K562 (cell line): ENCODE results near the gene LRP2. TPM values are rescaled to one million over a fixed set of nuclear protein-coding genes. Genes with fewer than 3 reads are reported as not detected.

ENCODE experiments used
- ATAC-seq: fragments of 200-7000 bp; cut with Tn5 transposase; 3 replicates; pipeline ENCODE4 v1.9.1; 2020; ENCODE audit warnings: moderate library complexity
- BruUV-seq: library from RNA; stranded (reverse); fragments of 400-500 nt; replicated peaks from 2 replicates; lab custom pipeline; 2021; lab: Mats Ljungman, UMichigan
- CTCF ChIA-PET: fragments of 300-600 bp; formaldehyde crosslinking; extraction: SDS; loops from one replicate; lab custom pipeline; 2021; ENCODE audit warnings: low intra/inter-chr PET ratio; lab: Yijun Ruan, JAX
- POLR2A ChIA-PET: fragments of 300-600, 350-650 bp; sonication (Branson Sonifier 250); formaldehyde crosslinking; extraction: SDS; loops from one replicate; lab custom pipeline; 2021; ENCODE audit warnings: antibody characterized with exemption, inconsistent platforms; lab: Yijun Ruan, JAX
- DNase-seq, 4 experiments: peaks; one replicate each; pipeline versions ENCODE4 v3.0.0 to v3.0.0-alpha.2; 2011 to 2018; ENCODE audit warnings: low spot score in 3 of 4, mixed read lengths in 3 of 4; ENCODE audit errors: extremely low read depth in 1 of 4
- FAIRE-seq: peaks from 2 replicates; lab custom pipeline; 2011; peaks lifted over from hg19 to GRCh38; lab: Jason Lieb, UNC
- H2AFZ ChIP-seq: 2 replicates; pipeline ENCODE4 v1.6.0; 2011; ENCODE audit warnings: low read depth, low read length, control low read depth, inconsistent platforms
- H3K27ac ChIP-seq: fragments of 200-600 bp; 3 replicates; pipeline ENCODE4 v1.8.0; 2011; ENCODE audit warnings: low read depth, mild to moderate bottlenecking, control low read depth, inconsistent platforms, low read length, moderate library complexity, mixed read lengths; ENCODE audit errors: extremely low read depth
- H3K27me3 ChIP-seq, 2 experiments: fragments of 300-600 bp in 1 of 2; 2 replicates in 1 of 2; 3 replicates in 1 of 2; pipeline versions ENCODE4 v1.6.0 to v1.8.0; 2011; ENCODE audit warnings: inconsistent platforms in 2 of 2, low read length in 2 of 2, mild to moderate bottlenecking in 1 of 2, mixed read lengths in 1 of 2, moderate library complexity in 1 of 2; ENCODE audit not compliant: control insufficient read depth in 2 of 2, insufficient read depth in 2 of 2
- H3K36me3 ChIP-seq: fragments of 300-600 bp; 3 replicates; pipeline ENCODE4 v1.8.0; 2011; ENCODE audit warnings: mild to moderate bottlenecking, low read length, inconsistent platforms; ENCODE audit not compliant: control insufficient read depth, insufficient read depth
- H3K4me1 ChIP-seq, 2 experiments: fragments of 200-600 bp in 1 of 2; replicated peaks in 1 of 2; 2 replicates in 1 of 2; 3 replicates in 1 of 2; pipeline versions ENCODE4 v1.5.1 to v1.8.0; 2011; ENCODE audit warnings: inconsistent platforms in 2 of 2, low read length in 2 of 2, mild to moderate bottlenecking in 1 of 2, mixed read lengths in 1 of 2, moderate library complexity in 1 of 2; ENCODE audit not compliant: control insufficient read depth in 2 of 2, insufficient read depth in 2 of 2
- H3K4me2 ChIP-seq: 2 replicates; pipeline ENCODE4 v1.6.1; 2011; ENCODE audit warnings: low read length, control low read depth, inconsistent platforms, mixed read lengths; ENCODE audit not compliant: insufficient read depth
- H3K4me3 ChIP-seq: fragments of 200-600 bp; sonication (generic), shearing (Covaris generic); 2 replicates; pipeline ENCODE4 v1.5.1; 2016; ENCODE audit warnings: control low read depth, inconsistent platforms
- H3K79me2 ChIP-seq: fragments of 200-600 bp; 3 replicates; pipeline ENCODE4 v1.8.0; 2011; ENCODE audit warnings: low read length, inconsistent platforms; ENCODE audit not compliant: control insufficient read depth, insufficient read depth
- H3K9ac ChIP-seq, 2 experiments: 2 replicates each; pipeline versions ENCODE4 v1.6.0 to v1.6.1; 2011; ENCODE audit warnings: low read depth in 2 of 2, low read length in 2 of 2, control low read depth in 1 of 2, inconsistent platforms in 1 of 2, mild to moderate bottlenecking in 1 of 2, mixed read lengths in 1 of 2; ENCODE audit not compliant: insufficient read depth in 1 of 2
- H3K9me1 ChIP-seq: one replicate; pipeline ENCODE4 v1.6.0; 2011; ENCODE audit warnings: inconsistent platforms, mild to moderate bottlenecking, low read length, moderate library complexity; ENCODE audit not compliant: control insufficient read depth, insufficient read depth
- H3K9me3 ChIP-seq: replicated peaks from 2 replicates; pipeline ENCODE4 v1.5.1; 2011; ENCODE audit warnings: low read depth, low read length, inconsistent platforms; ENCODE audit not compliant: control insufficient read depth, insufficient read depth
- H4K20me1 ChIP-seq: replicated peaks from 2 replicates; pipeline ENCODE4 v1.6.1; 2011; ENCODE audit warnings: low read length, inconsistent platforms, mixed read lengths; ENCODE audit not compliant: control insufficient read depth, insufficient read depth
- MAZ ChIP-seq, 2 experiments: fragments of 450-650 bp in 1 of 2; sonication (generic) in 1 of 2; formaldehyde crosslinking; IDR thresholded peaks in 1 of 2; conservative IDR thresholded peaks in 1 of 2; 2 replicates each; pipeline versions ENCODE4 v1.4.0 to v1.5.0; 2020; ENCODE audit warnings: mild to moderate bottlenecking in 1 of 2, missing genetic modification reagents in 1 of 2
- MBD1 ChIP-seq: fragments of 250-450 bp; sonication (Bioruptor Pico); IDR thresholded peaks from 2 replicates; pipeline ENCODE4 v1.8.0; 2022; ENCODE audit warnings: inconsistent platforms
- SOX6 ChIP-seq: fragments of 450-650 bp; IDR thresholded peaks from 2 replicates; pipeline ENCODE4 v1.6.1; 2014; ENCODE audit warnings: mild to moderate bottlenecking
- STAT5B ChIP-seq: fragments of 250-450 bp; sonication (Bioruptor Pico); IDR thresholded peaks from 2 replicates; pipeline ENCODE4 v1.8.0; 2021; ENCODE audit warnings: mild to moderate bottlenecking, inconsistent platforms
- ZNF512 ChIP-seq: IDR thresholded peaks from 2 replicates; pipeline ENCODE4 v1.6.1; 2016; ENCODE audit warnings: missing genetic modification characterization, missing compliant biosample characterization
- ZNF780A ChIP-seq: fragments of 250-450 bp; sonication (Bioruptor Pico); IDR thresholded peaks from 2 replicates; pipeline ENCODE4 v1.5.0; 2021; ENCODE audit warnings: mild to moderate bottlenecking
- WGBS: fragments of 100-300 bp; shearing (Covaris generic); methylation state at CpG from one replicate; pipeline ENCODE4 v1.1.6; 2016; ENCODE audit warnings: low coverage, mixed read lengths; ENCODE audit not compliant: insufficient coverage; ENCODE audit errors: missing lambda C conversion rate; 5-methylcytosine and 5-hydroxymethylcytosine counted together
- in situ Hi-C: fragments of 300-500 bp; cut with MboI; formaldehyde crosslinking; loops from 4 replicates; pipeline ENCODE4 v1.15.0; 2018; ENCODE audit warnings: inconsistent platforms, mixed read lengths
- intact Hi-C: fragments of 100-400 bp; cut with micrococcal nuclease; formaldehyde crosslinking; loops from 2 replicates; pipeline ENCODE4 v1.14.2; 2022
- polyA plus RNA-seq, 8 experiments: library from polyadenylated mRNA; depleted of rRNA in 4 of 8; stranded (reverse) in 5 of 8; unstranded in 3 of 8; fragments of >200 nt; fragmentation: Nextera tagmentation in 2 of 8; fragmentation: Illumina TruSeq in 1 of 8; extraction: Ambion mirVana in 2 of 8; extraction: Trizol in 1 of 8; gene quantifications; 2 replicates each; pipeline versions ENCODE4 v1.2.1 to v1.2.3, GENCODE V29; 2011 to 2014; ENCODE audit warnings: inconsistent platforms in 1 of 8, missing spikeins in 1 of 8
- total RNA-seq, 7 experiments: library from RNA; depleted of rRNA in 6 of 7; stranded (reverse); fragments of >200 nt in 6 of 7; fragmentation: Illumina TruSeq in 2 of 7; extraction: Trizol in 2 of 7; gene quantifications; 2 replicates each; pipeline versions ENCODE4 v1.2.1 to v1.2.3, GENCODE V29; 2011 to 2021; ENCODE audit warnings: low replicate concordance in 1 of 7

LRP2 gene
- total and polyA plus RNA-seq, 9 of the 15 experiments (the other 6 are each of a cell fraction or from before 2014, with no cell fraction given), result 0.04 to 0.18 (median 0.11) TPM; not detected in 1

GRCh38 chr2:169363560-169364150, 1.3 kb upstream of the LRP2 start (continued):
- TF ChIP-seq ZNF780A (CRISPR knock-in tag), result no peak

- DNase-seq, result no peak
Measured at GRCh38 chr2:169362894-169363559, 693 bp upstream of the LRP2 start.

More at GRCh38 chr2:169362894-169363559, 693 bp upstream of the LRP2 start:
- no peak for ATAC-seq
- Histone ChIP-seq H3K4me2 (peak overlapping the region; percentile 78), H3K4me1 (peaks cover 8 to 28% of the 10 kb centered on the region in 2 experiments), H4K20me1 (no peaks in the 10 kb centered on the region), H2AFZ (peak overlapping the region; percentile 66; the same call in 1 of the 2 replicates), H3K27ac (no peak overlapping the region), H3K79me2 (no peaks in the 10 kb centered on the region), H3K9ac (no peak overlapping the region), H3K9me1 (no peaks in the 10 kb centered on the region), H3K9me3 (no peaks in the 10 kb centered on the region), H3K36me3 (no peaks in the 10 kb centered on the region), H3K4me3 (no peak overlapping the region), H3K27me3 (peaks cover 42 to 45% of the 10 kb centered on the region in 2 experiments)
- in situ Hi-C loops, result no loop called here
- no peak for FAIRE-seq
- POLR2A ChIA-PET, result no interaction called here
- intact Hi-C loops, result no loop called here
- peak; percentile 85; the same call in 1 of the 2 replicates for TF ChIP-seq MBD1 (CRISPR knock-in tag)
- TF ChIP-seq MAZ (CRISPR knock-in tag; conservative IDR thresholded peaks at IDR 0.05 in 1 of 2, IDR thresholded peaks at IDR 0.05 in 1 of 2), result no peak
- no peak for TF ChIP-seq STAT5B (CRISPR knock-in tag)
- 0 out of 2 replicates have a peak, but pooled peaks have one; percentile 17 for TF ChIP-seq ZNF512
- no peak for TF ChIP-seq SOX6
- CTCF ChIA-PET, result no interaction called here
- 41% methylated on average over 24 of the region's 24 CpGs for WGBS
- BruUV-seq, result no TSS peak
